Osteocyte (in vitro differentiated cells): ENCODE measurements around the gene HPS6. TPM values are rescaled to one million over a fixed set of nuclear protein-coding genes. Genes with fewer than 3 reads are reported as not detected.
"Not testable (repeated sequence)": the region's sequence is repeated elsewhere in the genome, so short reads cannot be mapped to it uniquely, and the experiment has no call there.

Experiments
- DNase-seq: peaks from one replicate; pipeline ENCODE4 v3.0.0; 2021; ENCODE audit warnings: mixed read lengths; ENCODE audit not compliant: unreplicated experiment; ENCODE audit errors: extremely low spot score
- H3K27ac Mint-ChIP-seq: one replicate; pipeline ENCODE4 v1.8.0; 2021; ENCODE audit warnings: mild to moderate bottlenecking, mixed read lengths; ENCODE audit not compliant: unreplicated experiment
- H3K27me3 Mint-ChIP-seq: one replicate; pipeline ENCODE4 v1.8.0; 2021; ENCODE audit warnings: mixed read lengths; ENCODE audit not compliant: unreplicated experiment
- H3K36me3 Mint-ChIP-seq: one replicate; pipeline ENCODE4 v1.8.0; 2021; ENCODE audit warnings: mixed read lengths; ENCODE audit not compliant: unreplicated experiment
- H3K4me1 Mint-ChIP-seq: one replicate; pipeline ENCODE4 v1.8.0; 2021; ENCODE audit warnings: mixed read lengths; ENCODE audit not compliant: unreplicated experiment
- H3K4me3 Mint-ChIP-seq: one replicate; pipeline ENCODE4 v1.8.0; 2021; ENCODE audit warnings: mild to moderate bottlenecking, moderate library complexity, mixed read lengths; ENCODE audit not compliant: unreplicated experiment
- H3K9me3 Mint-ChIP-seq: one replicate; pipeline ENCODE4 v1.8.0; 2021; ENCODE audit warnings: mixed read lengths; ENCODE audit not compliant: unreplicated experiment
- total RNA-seq: library from RNA; stranded (reverse); gene quantifications from 2 replicates; pipeline ENCODE4 v1.2.1, GENCODE V29; 2021
- TF ChIP-seq, protein P1 (sequence below): fragments of 200-600 bp; sonication (generic); IDR thresholded peaks from 2 replicates; pipeline ENCODE4 v1.5.0; 2021; ENCODE audit warnings: antibody characterized with exemption, mild to moderate bottlenecking, moderate library complexity

The HPS6 gene
- total RNA-seq, 1 donor from 2014 or later, result 21.5 TPM

DNA sequence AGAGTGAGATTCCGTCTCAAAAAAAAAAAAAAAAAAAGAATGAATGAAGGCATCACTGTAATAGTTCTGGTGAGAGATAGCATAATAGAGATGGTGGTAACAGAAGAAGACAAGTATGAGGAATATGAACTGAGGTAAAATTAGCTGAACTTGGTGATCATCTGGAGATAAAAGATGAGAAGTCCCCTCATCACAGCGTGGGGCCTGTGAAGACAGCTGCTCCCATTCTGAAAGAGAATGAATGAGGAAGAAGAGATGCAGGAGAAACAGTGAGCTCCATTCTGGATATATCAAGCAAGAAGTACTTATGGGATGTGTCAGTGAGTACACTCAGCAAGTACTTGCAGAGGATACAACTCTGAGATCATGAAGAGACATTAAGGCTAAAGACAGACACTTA lies 37.9 kb upstream of the HPS6 start:
- Mint-ChIP-seq H3K27ac (no peak overlapping the region), H3K36me3 (peaks cover 47% of the 10 kb centered on the region), H3K4me1 (no peaks in the 10 kb centered on the region), H3K9me3 (no peaks in the 10 kb centered on the region), H3K4me3 (no peak overlapping the region), H3K27me3 (no peaks in the 10 kb centered on the region)
- TF ChIP-seq, protein P1, sequence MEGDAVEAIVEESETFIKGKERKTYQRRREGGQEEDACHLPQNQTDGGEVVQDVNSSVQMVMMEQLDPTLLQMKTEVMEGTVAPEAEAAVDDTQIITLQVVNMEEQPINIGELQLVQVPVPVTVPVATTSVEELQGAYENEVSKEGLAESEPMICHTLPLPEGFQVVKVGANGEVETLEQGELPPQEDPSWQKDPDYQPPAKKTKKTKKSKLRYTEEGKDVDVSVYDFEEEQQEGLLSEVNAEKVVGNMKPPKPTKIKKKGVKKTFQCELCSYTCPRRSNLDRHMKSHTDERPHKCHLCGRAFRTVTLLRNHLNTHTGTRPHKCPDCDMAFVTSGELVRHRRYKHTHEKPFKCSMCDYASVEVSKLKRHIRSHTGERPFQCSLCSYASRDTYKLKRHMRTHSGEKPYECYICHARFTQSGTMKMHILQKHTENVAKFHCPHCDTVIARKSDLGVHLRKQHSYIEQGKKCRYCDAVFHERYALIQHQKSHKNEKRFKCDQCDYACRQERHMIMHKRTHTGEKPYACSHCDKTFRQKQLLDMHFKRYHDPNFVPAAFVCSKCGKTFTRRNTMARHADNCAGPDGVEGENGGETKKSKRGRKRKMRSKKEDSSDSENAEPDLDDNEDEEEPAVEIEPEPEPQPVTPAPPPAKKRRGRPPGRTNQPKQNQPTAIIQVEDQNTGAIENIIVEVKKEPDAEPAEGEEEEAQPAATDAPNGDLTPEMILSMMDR, result no peak
- DNase-seq, result no peak

DNA sequence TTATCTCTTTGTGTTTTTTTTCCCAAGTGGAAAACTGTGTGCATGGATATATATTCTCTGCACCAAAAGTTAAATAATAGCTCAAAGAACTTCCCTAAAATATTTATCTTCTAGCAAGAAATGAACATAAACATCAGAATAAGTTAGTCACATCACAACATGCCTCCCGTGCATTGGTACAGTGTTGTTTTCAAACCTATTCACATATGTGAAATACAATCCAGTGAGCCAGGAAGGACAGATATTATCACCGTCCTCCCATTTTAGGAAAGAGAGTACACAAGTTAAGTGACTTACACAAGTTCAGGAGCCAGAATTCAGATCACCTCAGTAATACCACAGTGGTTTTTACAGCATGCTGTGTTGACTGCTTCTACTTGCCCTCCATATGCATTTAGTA lies 31.4 kb upstream of the HPS6 start:
- Mint-ChIP-seq H3K27ac (no peak overlapping the region), H3K27me3 (no peaks in the 10 kb centered on the region), H3K36me3 (peaks cover 38% of the 10 kb centered on the region), H3K4me3 (no peak overlapping the region), H3K9me3 (no peaks in the 10 kb centered on the region), H3K4me1 (no peaks in the 10 kb centered on the region)
- TF ChIP-seq, protein P1, result no peak
- no peak for DNase-seq

DNA sequence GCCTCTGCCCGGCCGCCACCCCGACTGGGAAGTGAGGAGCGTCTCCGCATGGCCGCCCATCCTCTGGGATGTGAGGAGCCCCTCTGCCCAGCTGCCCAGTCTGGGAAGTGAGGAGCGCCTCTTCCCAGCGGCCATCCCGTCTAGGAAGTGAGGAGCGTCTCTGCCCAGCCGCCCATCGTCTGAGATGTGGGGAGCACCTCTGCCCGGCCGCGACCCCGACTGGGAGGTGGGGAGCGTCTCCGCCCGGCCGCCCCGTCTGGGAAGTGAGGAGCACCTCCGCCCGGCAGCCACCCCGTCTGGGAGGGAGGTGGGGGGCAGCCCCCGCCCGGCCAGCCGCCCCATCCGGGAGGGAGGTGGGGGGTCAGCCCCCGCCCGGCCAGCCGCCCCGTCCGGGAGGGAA lies 29.3 kb upstream of the HPS6 start:
- DNase-seq, H3K27me3 Mint-ChIP-seq: not testable (repeated sequence)
- H3K36me3 Mint-ChIP-seq, result peaks cover 32% of the 10 kb centered on the region

DNA sequence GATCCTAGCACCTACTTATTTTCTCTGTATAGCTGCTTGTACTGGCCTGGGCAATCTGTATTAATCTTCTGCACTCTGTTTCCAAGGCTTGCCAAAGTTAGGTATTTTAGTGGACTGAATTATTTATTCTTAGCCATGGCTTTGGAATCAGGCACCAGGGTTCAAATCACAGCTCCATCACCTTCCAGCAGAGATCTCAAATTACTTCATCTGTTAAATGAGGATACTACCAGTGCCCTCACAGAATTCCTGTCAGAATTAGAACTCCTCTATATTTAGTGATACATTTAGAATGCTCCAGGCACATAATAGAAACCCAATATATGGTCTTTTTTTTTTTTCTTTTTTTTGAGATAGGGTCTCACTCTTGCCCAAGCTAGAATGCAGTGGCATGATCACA lies 26.7 kb upstream of the HPS6 start:
- no peaks in the 10 kb centered on the region for H3K9me3 Mint-ChIP-seq
- DNase-seq, result no peak
- no peaks in the 10 kb centered on the region for H3K4me1 Mint-ChIP-seq
- H3K27me3 Mint-ChIP-seq, result no peaks in the 10 kb centered on the region
- H3K4me3 Mint-ChIP-seq, result no peak overlapping the region
- peaks cover 14% of the 10 kb centered on the region for H3K36me3 Mint-ChIP-seq
- H3K27ac Mint-ChIP-seq, result no peak overlapping the region
- TF ChIP-seq, protein P1, result no peak

More for the DNA sequence above, 29.3 kb upstream of the HPS6 start:
- not testable (repeated sequence) for H3K9me3 Mint-ChIP-seq, H3K4me3 Mint-ChIP-seq, H3K4me1 Mint-ChIP-seq, H3K27ac Mint-ChIP-seq

DNA sequence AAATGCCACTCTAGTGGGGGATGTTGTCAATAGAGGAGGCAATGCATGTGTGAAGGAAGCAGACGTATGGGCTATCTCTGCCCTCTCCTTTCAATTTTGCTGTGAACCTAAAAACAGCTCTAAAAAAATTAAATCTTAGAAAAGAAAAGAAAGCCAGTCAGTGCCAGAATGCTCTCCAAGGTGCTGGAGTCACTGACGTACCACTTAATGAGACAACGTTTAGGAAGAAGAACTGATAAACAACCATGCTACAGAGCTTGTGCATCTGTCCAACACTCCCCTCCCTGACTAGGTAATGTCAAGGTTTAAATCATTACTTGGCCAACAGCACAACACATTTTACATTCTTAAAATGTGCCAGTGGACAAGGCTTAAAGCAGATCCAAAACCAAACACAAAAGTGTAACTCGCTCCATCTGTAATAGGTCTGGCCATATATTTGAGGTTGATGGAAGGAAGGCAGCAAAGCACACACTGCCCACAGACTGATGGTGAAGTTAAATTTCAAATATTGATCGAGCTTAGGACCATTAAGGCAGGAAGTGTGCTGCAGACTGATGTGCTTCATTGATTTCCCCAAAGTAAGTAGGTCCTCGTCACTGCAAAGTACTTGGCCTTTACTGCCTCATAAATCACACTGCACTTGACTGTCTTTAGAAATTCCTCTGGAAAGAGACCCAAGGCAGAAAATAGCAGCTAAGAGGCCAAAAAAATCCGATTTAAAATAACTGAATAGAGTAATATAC lies 24.7 kb upstream of the HPS6 start:
- no peak overlapping the region for H3K27ac Mint-ChIP-seq
- H3K4me1 Mint-ChIP-seq, result no peaks in the 10 kb centered on the region
- no peak overlapping the region for H3K4me3 Mint-ChIP-seq
- no peaks in the 10 kb centered on the region for H3K9me3 Mint-ChIP-seq
- no peak for DNase-seq
- H3K27me3 Mint-ChIP-seq, result no peaks in the 10 kb centered on the region
- TF ChIP-seq, protein P1, result no peak
- H3K36me3 Mint-ChIP-seq, result peaks cover 17% of the 10 kb centered on the region
